Testis (tissue), 3 donors: ENCODE results near the gene BBLN. TPM values are rescaled to one million over a fixed set of nuclear protein-coding genes. Genes with fewer than 3 reads are reported as not detected.

Source experiments
- DNase-seq: peaks from one replicate; pipeline ENCODE4 v3.0.0-alpha.2; 2019
- H3K27ac ChIP-seq, 2 donors: fragments of 200-600 bp; sonication (generic); one replicate each; pipeline ENCODE4 v1.5.1; 2019
- H3K27me3 ChIP-seq: fragments of 200-600 bp; sonication (generic); one replicate; pipeline ENCODE4 v1.5.1; 2019
- H3K36me3 ChIP-seq: fragments of 200-600 bp; sonication (generic); one replicate; pipeline ENCODE4 v1.5.1; 2017; ENCODE audit warnings: low read depth; ENCODE audit errors: missing control alignments
- H3K4me1 ChIP-seq: fragments of 200-600 bp; sonication (generic); one replicate; pipeline ENCODE4 v1.5.1; 2019
- H3K4me3 ChIP-seq, 2 donors: fragments of 200-600 bp; sonication (generic); one replicate each; pipeline ENCODE4 v1.5.1; 2017 to 2019
- H3K9me3 ChIP-seq: fragments of 200-600 bp; sonication (generic); one replicate; pipeline ENCODE4 v1.5.1; 2017
- CTCF ChIP-seq, 3 experiments: fragments of 450-650 bp in 2 of 3; fragments of 200-600 bp in 1 of 3; sonication (generic) in 1 of 3; IDR thresholded peaks; one replicate each; pipeline ENCODE4 v1.5.1; 2016 to 2019; ENCODE audit warnings: antibody characterized with exemption in 3 of 3, mild to moderate bottlenecking in 2 of 3, moderate library complexity in 1 of 3
- POLR2A ChIP-seq: fragments of 450-650 bp; IDR thresholded peaks from one replicate; pipeline ENCODE4 v1.6.1; 2017; ENCODE audit warnings: antibody characterized with exemption, mild to moderate bottlenecking, moderate library complexity
- WGBS, 2 donors: methylation state at CpG; one replicate each; pipeline ENCODE4 v1.1.5; 2018; 5-methylcytosine and 5-hydroxymethylcytosine counted together
- intact Hi-C: fragments of 100-400 bp; cut with DNase I; formaldehyde crosslinking; loops from one replicate; pipeline ENCODE4 v1.15.1; 2023; ENCODE audit warnings: low total_unique reads
- polyA plus RNA-seq: library from polyadenylated mRNA; stranded (reverse); fragments of 350-450 nt; fragmentation: Illumina TruSeq; extraction: RNeasy Lipid Tissue Mini Kit (QIAGEN cat#74804); gene quantifications from one replicate; pipeline ENCODE4 v1.2.3, GENCODE V29; 2014; ENCODE audit warnings: low read depth, low replicate concordance; ENCODE audit not compliant: insufficient read depth
- total RNA-seq, 2 donors: library from RNA; depleted of rRNA; stranded (reverse); fragments of >200 nt; gene quantifications; one replicate each; pipeline ENCODE4 v1.2.3, GENCODE V29; 2016

Gene BBLN
- total and polyA plus RNA-seq, 3 donors from 2014 or later = 56.9 to 225 (median 219) TPM

DNA sequence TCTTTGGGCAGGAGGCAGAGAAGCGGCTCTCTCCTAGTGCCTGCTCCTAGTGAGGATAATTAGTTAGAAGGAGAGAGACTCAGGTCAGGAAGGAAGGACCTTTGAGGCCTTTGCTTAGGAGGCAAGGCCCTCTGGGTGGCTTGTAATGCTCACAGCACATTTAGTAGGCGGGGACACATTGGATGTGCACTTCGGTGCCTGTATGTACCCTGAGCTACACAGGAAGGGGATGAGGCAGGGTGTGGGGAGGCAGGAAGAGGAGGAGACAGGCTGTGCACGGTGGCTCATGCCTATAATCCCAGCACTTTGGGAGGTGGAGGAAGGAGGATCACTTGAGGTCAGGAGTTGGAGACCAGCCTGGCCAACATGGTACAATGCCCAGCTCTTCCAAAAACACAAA lies 18.0 kb upstream of the BBLN start:
- DNase-seq = no peak
- no peak for TF ChIP-seq POLR2A
- no peak for TF ChIP-seq CTCF (IDR thresholded peaks at IDR 0.05)
- intact Hi-C loops = no loop called here
- Histone ChIP-seq H3K36me3 (no peaks in the 10 kb centered on the region), H3K9me3 (no peaks in the 10 kb centered on the region), H3K27me3 (no peaks in the 10 kb centered on the region), H3K27ac (no peak overlapping the region), H3K4me3 (no peak overlapping the region), H3K4me1 (no peaks in the 10 kb centered on the region)
- 67 to 82% methylated on average over 4 of the region's 4 CpGs for WGBS, 2 donors

DNA sequence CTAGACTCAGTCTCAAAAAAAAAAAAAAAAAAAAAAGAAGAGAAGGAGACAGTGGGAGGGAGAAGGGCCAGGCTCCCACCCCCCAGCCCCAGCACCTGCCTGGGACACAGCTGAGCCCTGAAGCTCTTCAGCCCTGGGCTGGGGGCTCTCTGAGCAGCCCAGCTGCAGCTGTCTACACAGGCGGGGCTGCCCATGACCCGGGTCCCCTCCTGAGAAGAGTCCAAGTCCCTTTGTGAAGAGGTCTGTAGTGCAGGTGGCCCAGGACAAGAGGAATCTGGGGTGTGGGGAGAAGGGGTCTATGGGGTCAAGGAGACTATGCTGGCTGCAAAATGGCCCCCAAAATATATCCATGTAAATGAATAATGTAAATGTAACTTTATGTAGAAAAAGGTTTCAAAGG lies 17.5 kb upstream of the BBLN start:
- 93 to 94% methylated on average over 2 of the region's 2 CpGs for WGBS, 2 donors
- intact Hi-C loops = no loop called here

GRCh38 chr9:128143525-128144238 lies 16.4 kb upstream of the BBLN start:
- no peak for TF ChIP-seq POLR2A
- intact Hi-C loops = no loop called here
- WGBS, 2 donors = 88% methylated on average over 8 of the region's 8 CpGs

More for the DNA sequence above, 17.5 kb upstream of the BBLN start:
- Histone ChIP-seq H3K27me3 (no peaks in the 10 kb centered on the region), H3K27ac (no peak overlapping the region), H3K9me3 (no peaks in the 10 kb centered on the region), H3K4me1 (no peaks in the 10 kb centered on the region), H3K36me3 (no peaks in the 10 kb centered on the region), H3K4me3 (no peak overlapping the region)
- no peak for DNase-seq
- TF ChIP-seq POLR2A = no peak
- TF ChIP-seq CTCF (IDR thresholded peaks at IDR 0.05) = no peak

DNA sequence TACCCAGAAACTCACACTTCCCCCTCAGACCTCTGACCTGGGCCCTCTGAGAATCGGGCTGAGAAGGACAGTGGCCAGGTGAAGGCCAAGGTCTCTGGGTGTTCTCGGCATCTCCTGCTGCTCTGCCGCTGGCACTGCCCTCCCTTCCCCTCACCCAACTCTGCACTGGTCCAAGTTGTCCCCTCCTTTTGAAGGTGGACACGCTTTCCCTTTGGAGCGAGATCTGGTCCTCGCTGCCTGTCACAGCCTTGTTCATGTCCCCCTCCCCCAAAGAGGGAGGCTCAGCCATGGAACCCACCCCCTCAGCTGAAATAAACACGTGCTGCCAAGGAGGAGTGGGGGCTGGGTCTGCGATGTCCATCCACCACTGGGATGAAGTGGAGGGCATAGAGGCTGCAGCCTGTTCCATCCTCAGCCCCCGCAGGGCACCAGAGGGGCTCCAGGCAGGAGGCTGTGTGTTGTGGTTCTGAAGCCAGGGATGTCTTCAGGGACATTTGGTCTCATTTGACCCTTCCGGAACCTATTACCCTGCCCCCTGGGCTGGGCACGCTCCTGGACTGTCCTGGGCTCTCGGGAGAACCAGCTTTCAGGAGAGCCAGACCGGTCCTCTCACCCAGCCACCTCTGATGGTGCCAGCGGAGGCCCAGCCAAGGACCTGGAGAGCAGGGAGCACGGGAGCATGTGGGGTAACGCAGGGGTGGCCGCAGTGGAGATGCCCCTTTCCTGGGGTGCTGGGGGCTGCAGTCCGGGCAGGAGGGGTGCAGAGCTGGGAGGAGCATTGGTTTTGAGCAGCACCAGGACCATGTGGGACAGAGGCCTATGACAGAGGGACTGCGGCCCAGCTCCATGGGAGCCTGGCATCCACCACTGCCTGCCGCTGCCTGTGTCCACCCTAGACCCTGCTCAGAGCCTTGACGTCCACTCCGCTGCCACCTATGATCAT lies 15.6 kb upstream of the BBLN start:
- WGBS, 2 donors = 88 to 89% methylated on average over 22 of the region's 22 CpGs
- TF ChIP-seq POLR2A = no peak

More at GRCh38 chr9:128143525-128144238, 16.4 kb upstream of the BBLN start:
- H3K27me3 ChIP-seq = no peaks in the 10 kb centered on the region
- no peak overlapping the region for H3K4me3 ChIP-seq
- H3K9me3 ChIP-seq = no peaks in the 10 kb centered on the region
- DNase-seq = no peak
- no peak overlapping the region for H3K27ac ChIP-seq
- H3K36me3 ChIP-seq = no peaks in the 10 kb centered on the region
- no peaks in the 10 kb centered on the region for H3K4me1 ChIP-seq

GRCh38 chr9:128145536-128145935 lies 14.5 kb upstream of the BBLN start:
- intact Hi-C loops = no loop called here
- no peak for DNase-seq
- Histone ChIP-seq H3K4me3 (no peak overlapping the region), H3K4me1 (no peaks in the 10 kb centered on the region), H3K36me3 (no peaks in the 10 kb centered on the region), H3K27ac (no peak overlapping the region), H3K27me3 (no peaks in the 10 kb centered on the region), H3K9me3 (no peaks in the 10 kb centered on the region)
- TF ChIP-seq POLR2A (no peak), CTCF (IDR thresholded peaks at IDR 0.05) (no peak)
- 89% methylated on average over 5 to 8 of the region's 8 CpGs for WGBS, 2 donors

More for the DNA sequence above, 15.6 kb upstream of the BBLN start:
- Histone ChIP-seq H3K27me3 (no peaks in the 10 kb centered on the region), H3K4me1 (no peaks in the 10 kb centered on the region), H3K4me3 (no peak overlapping the region), H3K27ac (no peak overlapping the region), H3K9me3 (no peaks in the 10 kb centered on the region), H3K36me3 (no peaks in the 10 kb centered on the region)
- intact Hi-C loops = no loop called here
- no peak for DNase-seq
